Body of pancreas (tissue), 4 donors: ENCODE measurements around the gene TRPM5. TPM values are rescaled to one million over a fixed set of nuclear protein-coding genes. Genes with fewer than 3 reads are reported as not detected.
A peak's percentile ranks its signal among the peaks of the same experiment; 100 is the strongest.

Source experiments
- ATAC-seq: fragments of 150-250 bp; one replicate; pipeline ENCODE4 v1.9.1; 2016
- DNase-seq, 4 donors: peaks; one replicate each; pipeline ENCODE4 v3.0.0-alpha.2; 2019
- H3K27ac ChIP-seq, 4 donors: fragments of 200-600 bp; sonication (generic); 1 replicate in 3 of 4; 2 replicates in 1 of 4; pipeline versions ENCODE4 v1.5.1 to v1.6.1; 2016 to 2019; ENCODE audit warnings: mild to moderate bottlenecking in 1 of 4, mixed read lengths in 1 of 4, moderate library complexity in 1 of 4
- H3K27me3 ChIP-seq, 2 donors: fragments of 200-600 bp; sonication (generic); one replicate each; pipeline ENCODE4 v1.6.0; 2016; ENCODE audit warnings: mild to moderate bottlenecking in 1 of 2
- H3K36me3 ChIP-seq, 2 donors: fragments of 200-600 bp; sonication (generic); replicated peaks in 1 of 2; 2 replicates each; pipeline ENCODE4 v1.5.1; 2016; ENCODE audit warnings: low read depth in 2 of 2; ENCODE audit not compliant: insufficient read depth in 1 of 2
- H3K4me1 ChIP-seq: fragments of 200-600 bp; sonication (generic); one replicate; pipeline ENCODE4 v1.6.0; 2016
- H3K4me3 ChIP-seq, 2 donors: fragments of 200-600 bp; sonication (generic); 1 replicate in 1 of 2; 2 replicates in 1 of 2; pipeline ENCODE4 v1.5.1; 2016 to 2019
- H3K9me3 ChIP-seq, 3 donors: fragments of 200-600 bp; sonication (generic); 1 replicate in 2 of 3; 2 replicates in 1 of 3; pipeline ENCODE4 v1.5.1; 2016
- POLR2A ChIP-seq, 3 donors: fragments of 450-650 bp; IDR thresholded peaks; one replicate each; pipeline ENCODE4 v1.6.1; 2016; ENCODE audit warnings: antibody characterized with exemption in 3 of 3, mild to moderate bottlenecking in 2 of 3
- whole genome bisulfite sequencing, 2 donors: methylation state at CpG; one replicate each; pipeline ENCODE4 v1.1.5; 2017; 5-methylcytosine and 5-hydroxymethylcytosine counted together
- intact Hi-C: fragments of 100-400 bp; cut with DNase I; formaldehyde crosslinking; loops from one replicate; pipeline ENCODE4 v1.15.1; 2023
- total RNA-seq, 2 donors: library from RNA; depleted of rRNA; stranded (reverse); fragments of >200 nt; gene quantifications; one replicate each; pipeline ENCODE4 v1.1.0, GENCODE V29; 2016
- TF ChIP-seq, protein P1 (sequence below), 7 experiments: fragments of 450-650 bp in 4 of 7; fragments of 200-600 bp in 3 of 7; sonication (generic) in 3 of 7; IDR thresholded peaks; one replicate each; pipeline ENCODE4 v1.5.1; 2016 to 2019; ENCODE audit warnings: antibody characterized with exemption in 7 of 7

Gene TRPM5
- total RNA-seq, 2 donors from 2014 or later = under 0.01 to 2.6 TPM

DNA sequence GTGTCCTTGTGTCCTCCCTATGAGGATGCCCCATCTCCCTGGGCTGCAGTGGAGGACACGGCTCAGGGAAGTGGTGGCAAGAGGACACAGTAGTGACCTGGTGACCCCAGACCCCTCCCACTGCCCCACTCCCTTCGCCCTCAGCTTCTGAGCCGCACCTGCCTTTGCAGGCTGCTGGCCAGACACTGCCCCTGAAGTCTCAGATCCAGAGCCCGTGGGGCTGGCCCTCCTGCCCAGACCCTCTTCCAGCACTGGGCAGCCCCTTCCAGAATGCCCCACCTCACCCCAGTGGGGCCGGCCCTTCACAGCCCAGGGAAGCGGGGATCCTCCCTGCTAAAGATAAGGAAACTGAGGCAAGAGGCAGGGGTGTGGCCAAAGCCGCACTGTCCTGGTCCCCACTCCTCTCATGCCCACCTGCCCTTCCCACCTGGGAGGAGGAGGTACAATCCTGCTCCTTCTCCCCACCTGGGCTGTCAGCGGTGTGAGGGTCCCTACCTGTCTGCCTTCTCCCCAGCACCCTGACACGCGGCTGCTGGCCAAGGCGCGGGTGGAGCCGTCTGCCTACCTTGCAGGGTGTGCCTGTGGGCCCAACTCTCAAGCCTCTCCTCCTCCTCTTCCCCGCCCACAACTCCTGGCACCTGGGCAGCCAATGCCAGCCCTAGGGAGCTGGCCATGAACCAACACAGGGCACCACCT, 17.3 kb downstream of the TRPM5 start:
- ATAC-seq = peak; percentile 16
- no peak for TF ChIP-seq POLR2A (IDR thresholded peaks at IDR 0.05)
- TF ChIP-seq, protein P1, sequence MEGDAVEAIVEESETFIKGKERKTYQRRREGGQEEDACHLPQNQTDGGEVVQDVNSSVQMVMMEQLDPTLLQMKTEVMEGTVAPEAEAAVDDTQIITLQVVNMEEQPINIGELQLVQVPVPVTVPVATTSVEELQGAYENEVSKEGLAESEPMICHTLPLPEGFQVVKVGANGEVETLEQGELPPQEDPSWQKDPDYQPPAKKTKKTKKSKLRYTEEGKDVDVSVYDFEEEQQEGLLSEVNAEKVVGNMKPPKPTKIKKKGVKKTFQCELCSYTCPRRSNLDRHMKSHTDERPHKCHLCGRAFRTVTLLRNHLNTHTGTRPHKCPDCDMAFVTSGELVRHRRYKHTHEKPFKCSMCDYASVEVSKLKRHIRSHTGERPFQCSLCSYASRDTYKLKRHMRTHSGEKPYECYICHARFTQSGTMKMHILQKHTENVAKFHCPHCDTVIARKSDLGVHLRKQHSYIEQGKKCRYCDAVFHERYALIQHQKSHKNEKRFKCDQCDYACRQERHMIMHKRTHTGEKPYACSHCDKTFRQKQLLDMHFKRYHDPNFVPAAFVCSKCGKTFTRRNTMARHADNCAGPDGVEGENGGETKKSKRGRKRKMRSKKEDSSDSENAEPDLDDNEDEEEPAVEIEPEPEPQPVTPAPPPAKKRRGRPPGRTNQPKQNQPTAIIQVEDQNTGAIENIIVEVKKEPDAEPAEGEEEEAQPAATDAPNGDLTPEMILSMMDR (IDR thresholded peaks at IDR 0.05) = no peak
- intact Hi-C loops = loop anchor here (2.0 to 5.0 kb wide), 2 partner anchors 104 to 465 kb away; no protein-coding TSS in a partner anchor

DNA sequence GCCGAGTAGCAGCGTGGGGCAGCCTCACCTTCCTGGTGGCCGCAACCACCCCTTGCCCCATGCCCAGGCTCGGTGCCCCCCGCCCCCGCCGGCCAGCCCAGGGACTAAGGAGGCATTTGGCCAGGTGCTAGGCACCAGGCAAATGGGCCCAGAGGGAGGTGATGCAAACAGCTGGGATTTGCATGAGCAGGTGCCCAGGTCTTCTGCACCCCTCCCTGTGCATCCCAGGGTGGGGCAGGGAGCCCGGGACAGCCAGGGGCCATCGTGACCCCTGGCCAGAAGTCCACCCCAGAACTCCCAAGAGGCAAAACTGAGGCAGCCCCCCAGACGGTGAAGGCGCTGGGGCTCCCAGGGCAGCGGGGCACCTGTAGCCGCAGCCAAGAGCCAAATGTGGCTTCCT, 18.1 kb downstream of the TRPM5 start:
- Histone ChIP-seq H3K27ac (no peak overlapping the region), H3K4me3 (no peak overlapping the region), H3K9me3 (no peaks in the 10 kb centered on the region), H3K4me1 (no peaks in the 10 kb centered on the region), H3K36me3 (no peaks in the 10 kb centered on the region), H3K27me3 (no peaks in the 10 kb centered on the region)
- intact Hi-C loops = loop anchor here (2.0 to 5.0 kb wide), 2 partner anchors 105 to 466 kb away; no protein-coding TSS in a partner anchor
- DNase-seq (no peak), ATAC-seq (no peak)
- WGBS, 2 donors = 80% methylated on average over 13 of the region's 13 CpGs; no CpG with 5 or more reads in 1 of the 2 donors
- TF ChIP-seq, protein P1 (IDR thresholded peaks at IDR 0.05) = no peak
- no peak for TF ChIP-seq POLR2A (IDR thresholded peaks at IDR 0.05)

More for the DNA sequence above, 17.3 kb downstream of the TRPM5 start:
- peak in 1 of 4 donors; percentile 29 for DNase-seq
- no peak overlapping the region for H3K4me3 ChIP-seq
- H3K36me3 ChIP-seq = no peaks in the 10 kb centered on the region
- 55 to 64% methylated on average over 10 to 14 of the region's 14 CpGs for WGBS, 2 donors
- H3K27ac ChIP-seq = no peak overlapping the region
- H3K27me3 ChIP-seq = no peaks in the 10 kb centered on the region
- no peaks in the 10 kb centered on the region for H3K9me3 ChIP-seq
- H3K4me1 ChIP-seq = no peaks in the 10 kb centered on the region

DNA sequence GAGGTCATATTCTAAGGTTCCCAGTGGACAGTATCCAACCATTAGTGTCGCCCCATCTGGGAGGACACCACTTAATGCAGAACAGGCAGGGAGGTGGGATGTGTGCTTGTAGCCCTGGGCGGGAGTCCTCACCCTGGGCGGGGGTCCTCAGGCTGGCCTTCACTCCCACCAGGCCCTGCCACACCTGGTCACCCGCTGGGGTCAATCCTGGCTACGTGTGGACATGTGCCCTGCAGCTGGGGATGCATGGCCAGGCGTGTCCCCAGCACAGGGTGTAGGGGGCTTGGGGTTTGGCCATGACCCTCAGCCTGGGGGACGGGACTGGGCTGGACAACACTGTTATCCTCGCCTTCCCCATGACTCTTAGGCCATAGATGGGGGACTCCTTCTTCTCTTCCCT, 18.8 kb downstream of the TRPM5 start:
- intact Hi-C loops = loop anchor here (5.0 kb wide), 1 partner anchor 467 kb away; no protein-coding TSS in a partner anchor
- ATAC-seq = no peak
- DNase-seq = no peak
- no peak overlapping the region for H3K4me3 ChIP-seq
- H3K27me3 ChIP-seq = no peaks in the 10 kb centered on the region
- 80% methylated on average over 3 to 8 of the region's 8 CpGs for WGBS, 2 donors
- peaks cover 6% of the 10 kb centered on the region for H3K4me1 ChIP-seq
- no peaks in the 10 kb centered on the region for H3K36me3 ChIP-seq
- TF ChIP-seq, protein P1 (IDR thresholded peaks at IDR 0.05) = no peak
- H3K9me3 ChIP-seq = no peaks in the 10 kb centered on the region
- no peak overlapping the region for H3K27ac ChIP-seq

DNA sequence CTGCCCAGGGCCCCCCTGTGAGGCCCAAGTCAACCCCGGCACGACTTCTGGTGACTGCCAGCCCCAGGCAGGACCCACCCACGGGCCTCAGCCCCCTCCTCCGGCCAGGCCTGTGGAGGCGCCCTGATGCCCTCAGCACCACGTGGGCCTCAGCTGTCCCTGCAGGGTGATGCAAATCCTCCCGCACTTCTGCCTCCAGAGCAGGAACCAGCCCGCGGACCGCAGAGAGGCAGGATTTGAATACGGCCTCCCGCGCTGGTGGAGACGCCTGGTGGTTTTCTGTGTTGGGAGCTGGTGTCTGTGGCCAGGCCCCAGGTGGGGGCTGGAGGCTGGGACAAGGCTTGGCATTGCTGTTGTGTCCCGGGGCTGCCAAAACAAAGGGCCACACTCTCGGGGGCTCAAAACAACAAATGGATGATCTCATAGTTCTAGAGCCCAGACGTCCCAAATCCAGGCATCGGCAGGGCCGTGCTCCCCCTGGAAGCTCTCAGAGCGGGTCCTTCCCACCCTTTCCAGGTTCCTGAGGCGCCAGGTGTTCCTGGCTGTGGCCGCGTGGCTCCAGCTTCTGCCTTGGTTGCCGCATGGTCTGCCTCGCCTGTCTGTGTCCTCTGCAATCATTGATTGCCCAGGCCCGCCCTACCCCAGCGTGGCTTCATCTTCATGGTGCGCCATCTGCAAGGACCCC, 19.4 kb downstream of the TRPM5 start:
- ATAC-seq = no peak
- no peak for DNase-seq
- Histone ChIP-seq H3K4me1 (peaks cover 11% of the 10 kb centered on the region), H3K36me3 (no peaks in the 10 kb centered on the region), H3K27me3 (no peaks in the 10 kb centered on the region), H3K27ac (no peak overlapping the region), H3K9me3 (no peaks in the 10 kb centered on the region), H3K4me3 (no peak overlapping the region)
- TF ChIP-seq, protein P1 (IDR thresholded peaks at IDR 0.05) = no peak
- no peak for TF ChIP-seq POLR2A (IDR thresholded peaks at IDR 0.05)
- intact Hi-C loops = loop anchor here (5.0 kb wide), 2 partner anchors 228 to 467 kb away; no protein-coding TSS in a partner anchor
- 74 to 80% methylated on average over 15 to 28 of the region's 28 CpGs for WGBS, 2 donors
